Measurements from ENCODE around the gene JAZF1.

JAZF1 gene

GRCh38 chr7:27917119-27917518 is 263.5 kb downstream of the JAZF1 start:
- Histone ChIP-seq H3K27ac (ENCODE audit: insufficient read depth in 1 of 2, low read depth in 1 of 2, low read length in 2 of 2, poor library complexity in 1 of 2, severe bottlenecking in 2 of 2) (no peak overlapping the region), H3K4me1 (ENCODE audit: control extremely low read depth in 1 of 4, control insufficient read depth in 4 of 4, insufficient read depth in 4 of 4, low read length in 3 of 4) (peaks cover 4 to 8% (median 6%) of the 10 kb centered on the region in 4 experiments), H3K4me3 (ENCODE audit: control insufficient read depth in 1 of 7, extremely low read depth in 1 of 7, insufficient read depth in 4 of 7, low read depth in 2 of 7, low read length in 6 of 7) (no peak overlapping the region), H3K27me3 (replicated peaks in 2 of 5; ENCODE audit: control insufficient read depth in 4 of 5, insufficient read depth in 5 of 5, low read length in 4 of 5) (no peaks in the 10 kb centered on the region), H3K9me3 (ENCODE audit: control extremely low read depth in 1 of 5, control insufficient read depth in 4 of 5, insufficient read depth in 2 of 5, low read depth in 1 of 5, low read length in 4 of 5) (peaks cover 0 to 2% (median 0%) of the 10 kb centered on the region in 5 experiments), H3K36me3 (ENCODE audit: control insufficient read depth in 4 of 4, insufficient read depth in 4 of 4, low read length in 3 of 4) (no peaks in the 10 kb centered on the region)
- DNase-seq, result no peak
- ChIA-PET CTCF (interaction anchor here (5.7 kb wide), 1 partner anchor 722 kb away, joined by 38 read pairs; no protein-coding TSS in a partner anchor), POLR2A (no interaction called here)
- WGBS (ENCODE audit: insufficient coverage), result 100% methylated on average over 1 of the region's 2 CpGs

GRCh38 chr7:27916372-27916771 is 264.2 kb downstream of the JAZF1 start:
- no peaks in the 10 kb centered on the region for H3K36me3 ChIP-seq (ENCODE audit: control insufficient read depth in 4 of 4, insufficient read depth in 4 of 4, low read length in 3 of 4)
- peaks cover 4 to 8% (median 5%) of the 10 kb centered on the region in 4 experiments for H3K4me1 ChIP-seq (ENCODE audit: control extremely low read depth in 1 of 4, control insufficient read depth in 4 of 4, insufficient read depth in 4 of 4, low read length in 3 of 4)
- no peak overlapping the region for H3K4me3 ChIP-seq (ENCODE audit: control insufficient read depth in 1 of 7, extremely low read depth in 1 of 7, insufficient read depth in 4 of 7, low read depth in 2 of 7, low read length in 6 of 7)
- CTCF ChIA-PET, result interaction anchor here (5.7 kb wide), 1 partner anchor 721 kb away, joined by 38 read pairs; no protein-coding TSS in a partner anchor
- no peak for DNase-seq
- no CpG with 5 or more reads among the region's 1 CpG for WGBS (ENCODE audit: insufficient coverage)
- no peaks in the 10 kb centered on the region for H3K27me3 ChIP-seq (replicated peaks in 2 of 5; ENCODE audit: control insufficient read depth in 4 of 5, insufficient read depth in 5 of 5, low read length in 4 of 5)
- H3K27ac ChIP-seq (ENCODE audit: insufficient read depth in 1 of 2, low read depth in 1 of 2, low read length in 2 of 2, poor library complexity in 1 of 2, severe bottlenecking in 2 of 2), result no peak overlapping the region
- POLR2A ChIA-PET, result no interaction called here
- peaks cover 0 to 2% (median 0%) of the 10 kb centered on the region in 5 experiments for H3K9me3 ChIP-seq (ENCODE audit: control extremely low read depth in 1 of 5, control insufficient read depth in 4 of 5, insufficient read depth in 2 of 5, low read depth in 1 of 5, low read length in 4 of 5)

DNA sequence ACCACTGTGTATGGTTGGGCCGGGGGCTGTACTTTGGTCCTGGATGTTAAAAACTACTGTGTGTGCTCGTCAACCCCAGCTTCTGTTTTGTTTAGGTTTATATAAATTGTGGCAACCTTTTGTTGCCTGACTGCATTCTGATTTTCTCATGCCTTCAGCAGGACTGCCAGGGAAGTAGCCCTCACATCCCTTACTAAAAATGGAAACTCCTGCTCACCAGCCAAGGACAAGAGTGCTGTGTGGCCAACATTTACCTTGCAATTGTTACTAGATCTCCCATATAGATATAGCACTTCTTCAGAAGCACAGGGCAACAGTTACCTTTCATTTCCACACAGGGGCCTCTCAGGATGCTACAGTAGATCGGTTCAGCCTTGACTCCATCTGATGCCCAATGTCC is 266.2 kb downstream of the JAZF1 start:
- Histone ChIP-seq H3K4me3 (ENCODE audit: control insufficient read depth in 1 of 7, extremely low read depth in 1 of 7, insufficient read depth in 4 of 7, low read depth in 2 of 7, low read length in 6 of 7) (no peak overlapping the region), H3K27me3 (replicated peaks in 2 of 5; ENCODE audit: control insufficient read depth in 4 of 5, insufficient read depth in 5 of 5, low read length in 4 of 5) (no peaks in the 10 kb centered on the region), H3K36me3 (ENCODE audit: control insufficient read depth in 4 of 4, insufficient read depth in 4 of 4, low read length in 3 of 4) (no peaks in the 10 kb centered on the region), H3K9me3 (ENCODE audit: control extremely low read depth in 1 of 5, control insufficient read depth in 4 of 5, insufficient read depth in 2 of 5, low read depth in 1 of 5, low read length in 4 of 5) (peaks cover 0 to 2% (median 0%) of the 10 kb centered on the region in 5 experiments), H3K4me1 (ENCODE audit: control extremely low read depth in 1 of 4, control insufficient read depth in 4 of 4, insufficient read depth in 4 of 4, low read length in 3 of 4) (peaks cover 0 to 8% (median 2%) of the 10 kb centered on the region in 4 experiments), H3K27ac (ENCODE audit: insufficient read depth in 1 of 2, low read depth in 1 of 2, low read length in 2 of 2, poor library complexity in 1 of 2, severe bottlenecking in 2 of 2) (no peak overlapping the region)
- 100% methylated on average over 2 of the region's 3 CpGs for WGBS (ENCODE audit: insufficient coverage)
- POLR2A ChIA-PET, result no interaction called here
- no peak for DNase-seq
- CTCF ChIA-PET, result interaction anchor here (0.9 kb wide), 1 partner anchor 10 kb away, joined by 3 read pairs; no protein-coding TSS in a partner anchor

DNA sequence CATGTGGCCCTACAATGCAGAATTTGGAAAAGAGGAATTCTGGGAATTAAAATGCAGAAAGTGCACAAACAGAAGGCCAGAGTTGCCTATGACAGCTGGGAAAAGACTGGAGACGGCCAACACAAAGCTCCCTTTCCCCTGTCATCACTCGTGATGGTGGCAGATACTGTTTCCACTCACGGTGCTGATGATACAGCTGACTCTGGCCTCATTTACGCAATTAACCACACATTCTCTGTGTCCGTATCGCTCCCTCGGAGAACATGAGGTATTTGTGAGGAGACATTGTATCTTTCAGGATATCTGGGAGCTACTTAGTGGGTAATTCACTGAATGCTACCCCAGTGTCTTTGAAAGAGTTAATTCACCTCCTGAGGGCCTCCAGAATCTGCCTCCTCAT is 267.8 kb downstream of the JAZF1 start:
- Histone ChIP-seq H3K36me3 (ENCODE audit: control insufficient read depth in 4 of 4, insufficient read depth in 4 of 4, low read length in 3 of 4) (no peaks in the 10 kb centered on the region), H3K4me1 (ENCODE audit: control extremely low read depth in 1 of 4, control insufficient read depth in 4 of 4, insufficient read depth in 4 of 4, low read length in 3 of 4) (peaks cover 0 to 4% (median under 1%) of the 10 kb centered on the region in 4 experiments), H3K27ac (ENCODE audit: insufficient read depth in 1 of 2, low read depth in 1 of 2, low read length in 2 of 2, poor library complexity in 1 of 2, severe bottlenecking in 2 of 2) (no peak overlapping the region), H3K4me3 (ENCODE audit: control insufficient read depth in 1 of 7, extremely low read depth in 1 of 7, insufficient read depth in 4 of 7, low read depth in 2 of 7, low read length in 6 of 7) (no peak overlapping the region), H3K27me3 (replicated peaks in 2 of 5; ENCODE audit: control insufficient read depth in 4 of 5, insufficient read depth in 5 of 5, low read length in 4 of 5) (no peaks in the 10 kb centered on the region), H3K9me3 (ENCODE audit: control extremely low read depth in 1 of 5, control insufficient read depth in 4 of 5, insufficient read depth in 2 of 5, low read depth in 1 of 5, low read length in 4 of 5) (peaks cover 0 to 2% (median 0%) of the 10 kb centered on the region in 5 experiments)
- ChIA-PET POLR2A (no interaction called here), CTCF (interaction anchor here (1.1 to 3.6 kb wide), 2 partner anchors 7 to 16 kb away, joined by 3 to 15 read pairs; no protein-coding TSS in a partner anchor)
- 96% methylated on average over 5 of the region's 7 CpGs for WGBS (ENCODE audit: insufficient coverage)
- DNase-seq, result no peak

GRCh38 chr7:27911920-27912319 is 268.7 kb downstream of the JAZF1 start:
- no peaks in the 10 kb centered on the region for H3K4me1 ChIP-seq (ENCODE audit: control extremely low read depth in 1 of 4, control insufficient read depth in 4 of 4, insufficient read depth in 4 of 4, low read length in 3 of 4)
- H3K4me3 ChIP-seq (ENCODE audit: control insufficient read depth in 1 of 7, extremely low read depth in 1 of 7, insufficient read depth in 4 of 7, low read depth in 2 of 7, low read length in 6 of 7), result no peak overlapping the region
- peaks cover 0 to 2% (median 0%) of the 10 kb centered on the region in 5 experiments for H3K9me3 ChIP-seq (ENCODE audit: control extremely low read depth in 1 of 5, control insufficient read depth in 4 of 5, insufficient read depth in 2 of 5, low read depth in 1 of 5, low read length in 4 of 5)
- ChIA-PET CTCF (interaction anchor here (1.1 to 3.6 kb wide), 2 partner anchors 8 to 16 kb away, joined by 3 to 15 read pairs; no protein-coding TSS in a partner anchor), POLR2A (no interaction called here)
- no peak overlapping the region for H3K27ac ChIP-seq (ENCODE audit: insufficient read depth in 1 of 2, low read depth in 1 of 2, low read length in 2 of 2, poor library complexity in 1 of 2, severe bottlenecking in 2 of 2)
- H3K36me3 ChIP-seq (ENCODE audit: control insufficient read depth in 4 of 4, insufficient read depth in 4 of 4, low read length in 3 of 4), result no peaks in the 10 kb centered on the region
- H3K27me3 ChIP-seq (replicated peaks in 2 of 5; ENCODE audit: control insufficient read depth in 4 of 5, insufficient read depth in 5 of 5, low read length in 4 of 5), result no peaks in the 10 kb centered on the region
- DNase-seq, result no peak
- 100% methylated on average over 1 of the region's 3 CpGs for WGBS (ENCODE audit: insufficient coverage)

DNA sequence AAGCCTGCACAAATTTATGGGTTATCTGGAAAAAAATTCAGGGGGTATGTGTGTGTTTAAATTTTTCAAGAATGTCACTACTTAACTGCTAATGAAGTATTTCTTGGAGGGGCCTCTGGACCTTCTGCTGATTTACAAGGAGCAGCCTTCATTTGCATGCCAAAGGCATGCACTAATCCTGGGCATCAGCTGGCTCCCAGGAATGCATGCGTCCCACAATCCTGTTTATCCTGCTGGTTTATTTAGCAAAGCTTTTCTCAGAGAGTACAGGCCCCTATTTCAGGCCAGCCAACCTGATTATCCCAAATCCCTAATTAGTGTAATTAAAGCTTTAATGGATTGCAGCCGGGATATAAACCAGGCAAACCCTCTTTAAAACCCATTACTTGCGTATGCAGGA is 270.3 kb downstream of the JAZF1 start:
- Histone ChIP-seq H3K27me3 (replicated peaks in 2 of 5; ENCODE audit: control insufficient read depth in 4 of 5, insufficient read depth in 5 of 5, low read length in 4 of 5) (no peaks in the 10 kb centered on the region), H3K4me1 (ENCODE audit: control extremely low read depth in 1 of 4, control insufficient read depth in 4 of 4, insufficient read depth in 4 of 4, low read length in 3 of 4) (no peaks in the 10 kb centered on the region), H3K27ac (ENCODE audit: insufficient read depth in 1 of 2, low read depth in 1 of 2, low read length in 2 of 2, poor library complexity in 1 of 2, severe bottlenecking in 2 of 2) (no peak overlapping the region), H3K9me3 (ENCODE audit: control extremely low read depth in 1 of 5, control insufficient read depth in 4 of 5, insufficient read depth in 2 of 5, low read depth in 1 of 5, low read length in 4 of 5) (no peaks in the 10 kb centered on the region), H3K4me3 (ENCODE audit: control insufficient read depth in 1 of 7, extremely low read depth in 1 of 7, insufficient read depth in 4 of 7, low read depth in 2 of 7, low read length in 6 of 7) (no peak overlapping the region), H3K36me3 (ENCODE audit: control insufficient read depth in 4 of 4, insufficient read depth in 4 of 4, low read length in 3 of 4) (no peaks in the 10 kb centered on the region)
- 100% methylated on average over 3 of the region's 3 CpGs for WGBS (ENCODE audit: insufficient coverage)
- ChIA-PET CTCF (interaction anchor here (3.6 kb wide), 1 partner anchor 10 kb away, joined by 15 read pairs; no protein-coding TSS in a partner anchor), POLR2A (interaction anchor here (0.5 kb wide), 1 partner anchor 112 kb away, joined by 3 read pairs; no protein-coding TSS in a partner anchor)
- DNase-seq, result no peak

DNA sequence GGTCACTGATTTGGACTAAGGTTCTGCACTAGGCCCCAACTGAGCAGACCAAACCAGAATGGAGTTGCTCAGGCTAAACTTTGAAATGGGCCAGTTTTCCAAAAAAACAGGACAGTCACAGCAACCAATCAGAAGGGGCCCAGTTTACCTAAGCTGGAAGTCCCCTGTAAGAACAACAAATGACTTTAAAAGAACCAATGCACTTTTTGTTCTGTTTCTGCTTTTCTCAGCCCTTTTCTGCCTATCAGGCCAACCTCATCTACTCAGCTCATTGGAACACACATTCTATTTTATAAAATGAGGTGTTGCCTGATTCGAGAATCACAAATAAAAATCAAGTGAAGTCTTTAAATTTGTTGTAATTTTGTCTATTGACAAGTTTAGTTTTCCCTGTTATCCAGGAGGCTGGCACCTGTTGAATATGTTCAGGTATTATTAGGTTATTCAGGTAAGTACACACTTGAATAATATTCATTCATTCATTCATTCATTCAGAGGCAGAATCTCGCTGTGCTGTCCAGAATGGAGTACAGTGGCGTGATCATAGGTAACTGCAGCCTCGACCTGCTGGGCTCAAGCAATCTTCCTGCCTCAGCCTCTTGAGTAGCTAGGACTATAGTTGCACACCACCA is 271.9 kb downstream of the JAZF1 start:
- 100% methylated on average over 3 of the region's 4 CpGs for WGBS (ENCODE audit: insufficient coverage)
- Histone ChIP-seq H3K36me3 (ENCODE audit: control insufficient read depth in 4 of 4, insufficient read depth in 4 of 4, low read length in 3 of 4) (no peaks in the 10 kb centered on the region), H3K9me3 (ENCODE audit: control extremely low read depth in 1 of 5, control insufficient read depth in 4 of 5, insufficient read depth in 2 of 5, low read depth in 1 of 5, low read length in 4 of 5) (no peaks in the 10 kb centered on the region), H3K27me3 (replicated peaks in 2 of 5; ENCODE audit: control insufficient read depth in 4 of 5, insufficient read depth in 5 of 5, low read length in 4 of 5) (no peaks in the 10 kb centered on the region), H3K4me1 (ENCODE audit: control extremely low read depth in 1 of 4, control insufficient read depth in 4 of 4, insufficient read depth in 4 of 4, low read length in 3 of 4) (no peaks in the 10 kb centered on the region), H3K4me3 (ENCODE audit: control insufficient read depth in 1 of 7, extremely low read depth in 1 of 7, insufficient read depth in 4 of 7, low read depth in 2 of 7, low read length in 6 of 7) (no peak overlapping the region), H3K27ac (ENCODE audit: insufficient read depth in 1 of 2, low read depth in 1 of 2, low read length in 2 of 2, poor library complexity in 1 of 2, severe bottlenecking in 2 of 2) (no peak overlapping the region)
- ChIA-PET POLR2A (no interaction called here), CTCF (no interaction called here)
- no peak for DNase-seq
